IMR-90 (cell line): ENCODE data around the gene CD300LG. TPM values are rescaled to one million over a fixed set of nuclear protein-coding genes. Genes with fewer than 3 reads are reported as not detected.

ENCODE experiments used
- ATAC-seq: fragments of 200-7000 bp; cut with Tn5 transposase; 2 replicates; pipeline ENCODE4 v1.9.1; 2020; ENCODE audit warnings: low read depth, mild to moderate bottlenecking, moderate library complexity
- BruUV-seq: library from RNA; stranded (reverse); fragments of 400-500 nt; replicated peaks from 2 replicates; lab custom pipeline; 2021; lab: Mats Ljungman, UMichigan
- CTCF ChIA-PET: fragments of 300-600 bp; formaldehyde crosslinking; extraction: SDS; loops from one replicate; lab custom pipeline; 2021; ENCODE audit warnings: antibody characterized with exemption; lab: Yijun Ruan, JAX
- POLR2A ChIA-PET: fragments of 300-600 bp; sonication (Branson Sonifier 250); formaldehyde crosslinking; loops from one replicate; lab custom pipeline; 2022; ENCODE audit warnings: antibody characterized with exemption; ENCODE audit not compliant: unreplicated experiment; lab: Charles Lee
- DNase-seq: peaks from one replicate; pipeline ENCODE4 v3.0.0; 2013
- H2AFZ ChIP-seq: replicated peaks from 2 replicates; pipeline ENCODE3; 2013; ENCODE audit warnings: low read length, mild to moderate bottlenecking; ENCODE audit not compliant: poor library complexity
- H2AK5ac ChIP-seq: 2 replicates; pipeline ENCODE4 v1.6.1; 2013; ENCODE audit warnings: low read depth, low read length, inconsistent platforms
- H2AK9ac ChIP-seq: replicated peaks from 2 replicates; pipeline ENCODE3; 2013; ENCODE audit warnings: mild to moderate bottlenecking, low read depth, low read length, moderate library complexity; ENCODE audit not compliant: poor library complexity
- H2BK120ac ChIP-seq: 2 replicates; pipeline ENCODE4 v1.6.1; 2013; ENCODE audit warnings: low read depth, low read length, inconsistent platforms
- H2BK15ac ChIP-seq: 3 replicates; pipeline ENCODE4 v1.6.1; 2013; ENCODE audit warnings: low read depth, low read length, inconsistent platforms
- H2BK20ac ChIP-seq: 2 replicates; pipeline ENCODE4 v1.6.1; 2013; ENCODE audit warnings: low read depth, mild to moderate bottlenecking, inconsistent platforms, low read length, moderate library complexity
- H2BK5ac ChIP-seq: 2 replicates; pipeline ENCODE4 v1.6.1; 2013; ENCODE audit warnings: mild to moderate bottlenecking, low read depth, low read length, inconsistent platforms; ENCODE audit not compliant: poor library complexity, severe bottlenecking
- H3K14ac ChIP-seq: replicated peaks from 2 replicates; pipeline ENCODE4 v1.6.1; 2013; ENCODE audit warnings: low read depth, low read length, inconsistent platforms
- H3K18ac ChIP-seq: 2 replicates; pipeline ENCODE4 v1.6.1; 2013; ENCODE audit warnings: low read depth, low read length, control low read depth
- H3K23ac ChIP-seq: 2 replicates; pipeline ENCODE4 v1.6.1; 2013; ENCODE audit warnings: low read depth, low read length, inconsistent platforms
- H3K27ac ChIP-seq: 2 replicates; pipeline ENCODE4 v1.5.1; 2013; ENCODE audit warnings: mild to moderate bottlenecking, control low read depth, low read length; ENCODE audit not compliant: insufficient read depth
- H3K27me3 ChIP-seq: 2 replicates; pipeline ENCODE4 v1.6.1; 2013; ENCODE audit warnings: low read length; ENCODE audit not compliant: control insufficient read depth, insufficient read depth
- H3K36me3 ChIP-seq: 2 replicates; pipeline ENCODE4 v1.6.1; 2013; ENCODE audit warnings: low read length, mixed read lengths; ENCODE audit not compliant: control insufficient read depth, insufficient read depth
- H3K4ac ChIP-seq: 2 replicates; pipeline ENCODE4 v1.6.1; 2013; ENCODE audit warnings: low read depth, low read length, inconsistent platforms
- H3K4me1 ChIP-seq: 2 replicates; pipeline ENCODE4 v1.6.1; 2013; ENCODE audit warnings: low read length, mixed read lengths; ENCODE audit not compliant: control insufficient read depth, insufficient read depth
- H3K4me2 ChIP-seq: 2 replicates; pipeline ENCODE4 v1.6.1; 2013; ENCODE audit warnings: low read depth, mild to moderate bottlenecking, control low read depth, low read length, moderate library complexity
- H3K4me3 ChIP-seq: 2 replicates; pipeline ENCODE4 v1.5.1; 2013; ENCODE audit warnings: low read depth, mild to moderate bottlenecking, control low read depth, low read length, moderate library complexity; ENCODE audit not compliant: insufficient read depth
- H3K56ac ChIP-seq: 2 replicates; pipeline ENCODE4 v1.6.1; 2013; ENCODE audit warnings: low read length, inconsistent platforms; ENCODE audit not compliant: insufficient read depth; ENCODE audit errors: extremely low read depth
- H3K79me1 ChIP-seq, 2 experiments: 2 replicates each; pipeline ENCODE4 v1.6.1; 2013; ENCODE audit warnings: low read length in 2 of 2, inconsistent platforms in 1 of 2, low read depth in 1 of 2
- H3K9ac ChIP-seq: 2 replicates; pipeline ENCODE4 v1.6.1; 2013; ENCODE audit warnings: low read depth, low read length, control low read depth
- H3K9me1 ChIP-seq: 2 replicates; pipeline ENCODE4 v1.6.1; 2013; ENCODE audit warnings: low read length, inconsistent platforms; ENCODE audit not compliant: insufficient read depth
- H3K9me3 ChIP-seq: 2 replicates; pipeline ENCODE4 v1.6.1; 2013; ENCODE audit warnings: low read length; ENCODE audit not compliant: control insufficient read depth, insufficient read depth
- H4K20me1 ChIP-seq: 2 replicates; pipeline ENCODE4 v1.6.1; 2013; ENCODE audit warnings: low read length, inconsistent platforms; ENCODE audit not compliant: insufficient read depth
- H4K5ac ChIP-seq: 2 replicates; pipeline ENCODE4 v1.6.1; 2013; ENCODE audit warnings: mild to moderate bottlenecking, low read depth, low read length, control low read depth
- H4K8ac ChIP-seq, 2 experiments: 2 replicates each; pipeline ENCODE4 v1.6.1; 2013; ENCODE audit warnings: low read depth in 2 of 2, low read length in 2 of 2, control low read depth in 1 of 2, inconsistent platforms in 1 of 2
- H4K91ac ChIP-seq: 2 replicates; pipeline ENCODE4 v1.6.1; 2013; ENCODE audit warnings: low read depth, low read length, inconsistent platforms; ENCODE audit not compliant: insufficient read depth
- CHD1 ChIP-seq: IDR thresholded peaks from 2 replicates; pipeline ENCODE4 v1.6.1; 2012; ENCODE audit warnings: low read depth, low read length, improper control_type of control experiment
- CTCF ChIP-seq: conservative IDR thresholded peaks from 2 replicates; pipeline ENCODE4 v1.5.1; 2012; ENCODE audit warnings: mild to moderate bottlenecking, low read depth, low read length, improper control_type of control experiment
- FOS ChIP-seq: fragments of 150-350 bp; IDR thresholded peaks from 2 replicates; pipeline ENCODE4 v1.6.1; 2016; ENCODE audit warnings: low read depth, low read length
- MAFK ChIP-seq: IDR thresholded peaks from 2 replicates; pipeline ENCODE4 v1.6.1; 2012; ENCODE audit warnings: low read depth, low read length, improper control_type of control experiment
- MAZ ChIP-seq: IDR thresholded peaks from 2 replicates; pipeline ENCODE4 v1.6.1; 2012; ENCODE audit warnings: low read depth, mild to moderate bottlenecking, low read length, improper control_type of control experiment, moderate library complexity, borderline replicate concordance
- MXI1 ChIP-seq: IDR thresholded peaks from 2 replicates; pipeline ENCODE4 v1.6.1; 2012; ENCODE audit warnings: low read depth, mild to moderate bottlenecking, low read length, moderate library complexity, borderline replicate concordance
- POLR2A ChIP-seq: IDR thresholded peaks from 2 replicates; pipeline ENCODE4 v1.6.1; 2012; ENCODE audit warnings: mild to moderate bottlenecking, low read depth, low read length
- WGBS, 2 experiments: methylation state at CpG; one replicate each; pipeline versions ENCODE4 v1.1.5 to v1.1.7; 2013; ENCODE audit warnings: missing lambda C conversion rate in 2 of 2; ENCODE audit not compliant: insufficient read length in 1 of 2; ENCODE audit errors: extremely low coverage in 2 of 2; 5-methylcytosine and 5-hydroxymethylcytosine counted together
- dilution Hi-C: fragments of 300-500 bp; cut with HindIII; formaldehyde crosslinking; loops from one replicate; pipeline ENCODE4 v1.14.3; 2018; ENCODE audit warnings: low sequenced_read_pairs; ENCODE audit not compliant: unreplicated experiment
- in situ Hi-C: fragments of 300-500 bp; cut with MboI; formaldehyde crosslinking; loops from 3 replicates; pipeline ENCODE4 v1.14.3; 2019; ENCODE audit warnings: low sequenced_read_pairs, inconsistent platforms, mixed read lengths
- intact Hi-C: fragments of 100-400 bp; cut with micrococcal nuclease; formaldehyde crosslinking; loops from 2 replicates; pipeline ENCODE4 v1.10.0; 2022
- polyA plus RNA-seq, 3 experiments: library from polyadenylated mRNA; depleted of rRNA; stranded (reverse); fragments of >200 nt; gene quantifications; 2 replicates each; pipeline ENCODE4 v1.2.3, GENCODE V29; 2012; ENCODE audit warnings: low replicate concordance in 1 of 3
- total RNA-seq: library from RNA; depleted of rRNA; stranded (reverse); fragments of >200 nt; gene quantifications from 2 replicates; pipeline ENCODE4 v1.2.3, GENCODE V29; 2012

The CD300LG gene
- total and polyA plus RNA-seq, 2 of the 4 experiments (the other 2 are of a cell fraction): not detected

- Histone ChIP-seq H3K4me2 (peak overlapping the region; percentile 98), H3K4me1 (peaks cover 6% of the 10 kb centered on the region), H3K14ac (no peak overlapping the region; the same call in 1 of the 2 replicates), H3K23ac (no peak overlapping the region), H3K9me3 (no peaks in the 10 kb centered on the region), H4K5ac (no peak overlapping the region), H2AFZ (peak overlapping the region; percentile 95), H4K91ac (no peak overlapping the region), H3K9me1 (0 out of 2 replicates have a peak, but pooled peaks cover 4% of the 10 kb centered on the region), H4K8ac (no peak overlapping the region; a peak in 2 of 4 replicates), H3K4me3 (peak overlapping the region; percentile 57), H2BK20ac (no peak overlapping the region), H2BK15ac (no peak overlapping the region), H2BK5ac (no peak overlapping the region), H2AK5ac (no peak overlapping the region), H3K4ac (no peak overlapping the region), H2AK9ac (no peak overlapping the region), H3K18ac (no peak overlapping the region), H3K27ac (no peak overlapping the region; the same call in 1 of the 2 replicates), H3K9ac (peak overlapping the region; percentile 47), H4K20me1 (peaks cover 8% of the 10 kb centered on the region), H3K27me3 (peaks cover 14% of the 10 kb centered on the region; the same call in 1 of the 2 replicates), H3K36me3 (no peaks in the 10 kb centered on the region), H3K56ac (no peak overlapping the region), H2BK120ac (no peak overlapping the region), H3K79me1 (no peaks in the 10 kb centered on the region)
- dilution Hi-C loops (no loop called here), intact Hi-C loops (no loop called here), in situ Hi-C loops (no loop called here)
- ChIA-PET CTCF (interaction anchor here (0.7 to 1.9 kb wide), 2 partner anchors 29 to 34 kb away, joined by 4 to 6 read pairs; no protein-coding TSS in a partner anchor), POLR2A (no interaction called here)
- no TSS peak for BruUV-seq
- WGBS, 2 experiments: 0% methylated on average over 10 of the region's 29 CpGs; no CpG with 5 or more reads in 1 of the 2 experiments
- TF ChIP-seq FOS (no peak), MAFK (no peak), POLR2A (no peak), CHD1 (no peak), MXI1 (no peak), CTCF (no peak), MAZ (no peak)
- ATAC-seq: peak; percentile 8
- DNase-seq: no peak
Measured at GRCh38 chr17:43906951-43907424, 60.0 kb downstream of the CD300LG start.
